GM18507 (cell line): ENCODE data around the gene DCAF11.

Experiments used
- DNase-seq: peaks from one replicate; pipeline ENCODE4 v3.0.0; 2011; ENCODE audit warnings: low read depth; ENCODE audit not compliant: insufficient read length; ENCODE audit errors: extremely low spot score
- FAIRE-seq: peaks from 2 replicates; lab custom pipeline; 2011; peaks lifted over from hg19 to GRCh38; lab: Jason Lieb, UNC

The DCAF11 gene

DNA sequence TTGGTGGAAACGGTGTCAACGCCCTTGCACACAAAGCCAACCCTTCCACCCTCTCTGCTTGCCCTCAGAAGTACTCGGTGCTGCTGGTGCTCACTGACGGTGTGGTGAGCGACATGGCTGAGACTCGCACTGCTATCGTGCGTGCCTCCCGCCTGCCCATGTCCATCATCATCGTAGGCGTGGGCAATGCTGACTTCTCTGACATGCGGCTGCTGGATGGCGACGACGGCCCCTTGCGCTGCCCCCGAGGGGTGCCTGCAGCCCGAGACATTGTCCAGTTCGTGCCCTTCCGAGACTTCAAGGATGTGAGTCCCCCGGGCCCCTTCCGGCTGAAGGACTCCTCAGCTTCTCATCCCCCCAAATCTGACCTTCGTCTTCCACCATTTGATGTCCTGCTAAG is 37.5 kb upstream of the DCAF11 start:
- FAIRE-seq (no peak), DNase-seq (no peak)

DNA sequence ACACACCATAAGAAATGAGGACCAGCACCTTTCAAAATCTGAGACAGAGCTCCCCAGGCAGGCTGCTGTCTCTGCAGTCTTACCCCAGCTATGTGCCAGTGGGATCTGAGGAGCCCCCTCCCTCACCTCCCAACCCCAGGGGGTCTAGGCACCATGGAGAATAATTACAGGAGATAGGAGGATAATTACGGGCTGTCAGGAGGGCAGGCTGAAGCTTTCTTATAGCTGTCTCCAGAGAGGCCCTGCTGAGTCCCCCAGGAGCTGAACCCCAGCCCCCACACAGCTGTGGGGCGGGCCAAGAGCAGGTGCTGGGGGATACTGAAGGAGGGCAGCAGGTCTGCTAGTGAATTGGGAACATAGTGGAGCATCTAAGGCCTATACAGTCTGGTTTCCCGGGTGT is 36.4 kb upstream of the DCAF11 start:
- FAIRE-seq (no peak), DNase-seq (no peak)

DNA sequence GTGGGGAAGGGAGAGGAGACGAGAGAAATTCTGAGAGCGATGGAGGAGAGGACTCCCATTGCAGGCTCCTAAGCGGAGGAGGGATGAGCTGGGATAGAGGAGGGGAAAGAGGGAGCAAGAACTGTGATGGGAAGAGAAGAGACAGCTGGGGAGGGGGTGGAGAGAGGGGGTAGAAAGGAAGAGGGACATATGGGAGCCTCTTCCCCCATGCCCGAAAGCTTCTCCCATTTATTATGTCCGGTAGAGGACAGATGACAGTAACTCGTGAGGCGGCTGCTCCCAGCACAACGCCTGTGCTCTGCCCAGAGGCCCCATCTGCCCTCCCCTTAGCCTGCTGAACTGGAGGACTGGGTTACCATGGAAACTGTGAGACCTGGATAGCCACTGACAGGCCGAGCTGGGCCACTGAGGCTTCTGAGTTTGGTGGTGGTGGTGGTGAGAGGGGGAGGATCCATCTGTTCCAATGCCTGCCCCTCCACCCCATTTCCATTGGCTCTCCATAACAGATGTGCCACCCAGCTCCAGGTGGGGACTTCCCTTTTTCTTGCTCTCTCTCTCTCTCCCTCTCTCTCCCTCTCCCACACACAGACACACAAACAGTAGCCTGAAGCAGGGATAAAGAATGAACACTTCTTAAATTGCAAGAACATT is 35.0 kb upstream of the DCAF11 start:
- DNase-seq (no peak), FAIRE-seq (no peak)

DNA sequence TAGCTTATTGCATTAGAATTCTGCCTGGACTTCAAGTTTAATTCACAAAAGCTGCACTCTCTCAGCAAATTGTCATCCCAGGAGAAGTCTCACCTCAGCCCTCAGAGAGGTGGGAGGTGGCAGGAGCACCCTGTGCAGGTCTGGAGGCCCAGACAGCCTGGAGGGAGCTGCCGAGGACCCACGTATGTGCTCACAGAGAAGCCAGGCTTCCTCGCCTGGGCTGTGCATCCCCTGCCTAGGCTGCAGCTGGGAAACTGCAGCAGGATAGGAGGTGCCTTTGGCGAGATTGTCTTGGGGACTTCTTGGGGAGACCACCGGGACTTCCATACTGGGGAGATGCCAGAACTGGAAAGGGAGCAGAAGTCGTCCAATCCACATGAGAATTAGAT is 34.4 kb upstream of the DCAF11 start:
- DNase-seq: no peak
- no peak for FAIRE-seq

DNA sequence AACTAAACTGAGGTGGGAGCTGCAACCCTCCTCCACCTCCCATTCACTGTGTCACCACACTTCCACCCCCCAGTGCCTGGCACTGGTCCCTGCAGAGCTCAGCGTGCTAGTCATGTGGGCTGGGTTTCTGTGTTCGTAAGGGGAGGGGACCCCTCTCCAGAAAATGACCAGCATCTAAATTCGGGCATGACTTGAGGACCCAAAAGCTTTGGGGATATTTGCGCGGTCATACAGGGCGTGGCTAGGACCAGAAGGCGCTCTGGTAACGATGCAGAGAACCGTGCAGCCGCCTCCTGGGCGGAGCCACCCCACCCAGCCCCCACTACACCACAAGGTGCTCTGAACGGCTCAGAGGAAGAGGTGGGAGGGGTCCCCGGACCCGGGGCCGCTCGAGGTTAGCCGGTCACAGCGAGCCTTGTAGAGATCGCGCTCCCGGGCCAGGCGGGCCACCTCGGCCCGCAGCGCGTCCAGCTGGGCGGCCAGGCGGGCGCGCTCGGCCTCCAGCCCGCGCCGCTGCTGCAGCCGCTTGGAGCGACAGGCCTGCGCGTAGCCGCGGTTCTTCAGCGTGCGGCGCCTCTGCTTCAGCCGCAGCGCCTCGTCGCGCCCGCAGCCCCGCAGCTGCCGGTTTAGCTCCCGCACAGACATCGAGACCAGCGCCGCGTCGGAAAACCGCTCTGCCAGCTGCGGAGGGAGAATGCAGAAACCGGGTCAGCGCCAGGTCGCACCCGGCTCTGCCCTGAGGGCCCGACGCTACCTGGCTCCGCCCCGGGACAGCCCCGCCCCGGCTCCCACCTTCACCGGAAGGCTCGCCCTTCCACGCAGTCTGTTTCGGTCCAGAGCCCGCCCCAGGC is 33.5 kb upstream of the DCAF11 start:
- peak; percentile 77 for DNase-seq
- FAIRE-seq: peak; percentile 85

DNA sequence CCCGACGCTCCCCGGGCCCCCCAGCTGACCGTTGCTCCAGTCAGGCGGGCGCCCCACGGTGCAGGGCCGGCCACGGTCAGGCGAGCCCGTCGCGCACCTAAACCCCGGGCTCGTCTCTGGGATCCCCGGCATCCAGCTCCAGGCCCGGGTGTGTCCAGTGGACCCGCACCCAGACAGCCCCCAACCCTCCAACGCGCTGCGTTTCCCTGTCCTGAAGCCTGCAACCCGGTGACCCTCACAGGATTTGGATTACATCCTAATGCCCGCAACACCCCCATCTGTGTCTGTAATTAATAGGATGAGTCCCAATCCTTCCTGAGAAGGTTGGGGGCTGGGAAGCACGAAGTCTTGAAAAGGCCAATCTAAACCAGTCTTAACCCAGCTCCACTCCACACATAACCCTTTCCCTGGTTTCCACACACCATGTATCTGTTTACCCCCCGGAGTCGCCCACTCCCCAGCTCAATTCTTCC is 32.8 kb upstream of the DCAF11 start:
- FAIRE-seq (no peak), DNase-seq (no peak)

DNA sequence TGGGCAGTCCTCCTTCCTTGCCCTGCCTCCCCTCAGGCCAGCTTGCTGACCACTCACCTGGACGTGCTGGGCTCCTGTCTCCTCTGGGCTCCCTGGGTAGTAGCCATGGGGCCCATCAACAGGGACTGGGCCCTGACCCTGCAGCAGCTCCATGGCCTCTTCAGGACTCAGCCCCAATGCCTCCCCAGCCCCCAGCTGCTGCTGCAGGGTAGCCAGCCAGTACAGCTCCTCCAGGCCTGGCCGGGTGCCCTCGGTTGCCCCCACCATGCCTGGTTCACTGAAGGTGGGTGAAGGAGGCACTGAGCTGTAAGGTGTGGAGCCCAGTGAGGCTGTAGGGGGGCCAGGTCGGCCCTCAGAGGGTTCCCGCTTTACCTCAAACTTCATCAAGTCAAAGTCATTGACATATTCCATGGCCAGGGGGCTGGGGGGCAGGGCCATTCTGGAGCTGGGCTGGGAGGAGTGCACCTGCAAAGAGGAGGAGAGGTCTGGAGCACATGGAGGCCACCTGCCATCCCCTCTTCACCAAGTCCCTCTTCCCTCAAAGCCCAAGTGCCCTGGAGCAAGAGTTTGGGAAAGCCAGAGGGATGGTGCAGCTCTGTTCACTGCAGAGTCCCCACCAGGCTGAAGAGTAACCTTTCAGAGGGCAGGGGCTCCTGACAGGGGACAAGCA is 32.0 kb upstream of the DCAF11 start:
- DNase-seq: no peak
- FAIRE-seq: no peak

DNA sequence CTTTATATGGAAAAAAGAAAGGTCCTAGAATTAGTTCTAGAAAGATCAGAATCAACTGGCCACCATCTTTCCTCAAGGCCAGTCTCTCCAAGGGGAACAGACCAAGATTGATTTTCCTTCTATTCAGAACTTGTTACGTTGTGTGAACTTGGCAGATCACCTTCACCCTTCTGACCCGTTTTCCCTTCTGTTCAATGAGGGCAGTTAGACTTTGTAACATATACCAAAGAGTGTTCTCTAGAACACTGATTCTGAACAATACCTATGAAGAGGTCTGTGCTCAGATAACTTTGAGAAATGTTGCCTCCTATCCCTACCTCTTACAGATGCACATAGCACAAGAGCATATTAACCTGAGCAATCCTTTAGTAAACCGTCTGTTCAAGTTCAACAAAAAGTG is 31.1 kb upstream of the DCAF11 start:
- FAIRE-seq (no peak), DNase-seq (no peak)

DNA sequence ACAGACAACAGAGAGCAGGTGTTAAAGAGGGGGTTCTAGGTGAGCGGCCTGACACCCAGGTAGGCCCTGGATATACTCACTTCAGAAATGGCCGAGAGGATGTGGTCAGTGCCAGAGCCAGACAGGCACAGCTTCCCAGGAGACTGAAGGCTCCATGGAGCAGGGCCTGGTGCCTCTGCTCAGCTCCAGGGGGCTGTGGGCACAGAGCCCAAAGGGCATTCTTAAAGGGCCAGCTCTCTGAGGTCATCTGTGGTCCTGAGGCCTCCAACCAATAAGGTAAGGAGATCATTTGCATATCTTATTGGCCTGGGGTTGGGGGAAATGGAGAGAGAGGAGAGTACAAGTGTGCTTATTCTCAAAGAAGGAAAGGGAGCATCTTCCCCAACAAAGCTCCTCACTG is 30.1 kb upstream of the DCAF11 start:
- FAIRE-seq: no peak
- DNase-seq: no peak

DNA sequence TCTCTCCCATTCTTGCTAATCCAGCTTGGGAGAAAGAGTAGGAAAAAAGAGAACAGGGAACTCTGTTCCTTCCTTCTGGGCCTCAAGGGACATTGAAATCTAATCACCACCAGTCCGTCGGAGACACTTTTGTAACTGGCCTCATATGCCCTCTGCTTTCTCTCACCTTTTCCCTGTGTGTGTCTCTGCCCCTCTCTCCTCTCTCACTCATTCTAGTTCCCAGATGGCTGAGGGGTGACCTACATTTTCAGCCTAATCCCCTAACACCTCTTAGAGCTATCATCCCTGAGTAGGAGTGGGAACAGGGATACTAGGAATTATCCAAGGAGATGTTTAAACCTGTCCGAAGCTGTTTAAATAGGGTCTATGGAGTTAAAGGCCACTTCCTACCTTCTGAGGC is 29.4 kb upstream of the DCAF11 start:
- FAIRE-seq (no peak), DNase-seq (no peak)

DNA sequence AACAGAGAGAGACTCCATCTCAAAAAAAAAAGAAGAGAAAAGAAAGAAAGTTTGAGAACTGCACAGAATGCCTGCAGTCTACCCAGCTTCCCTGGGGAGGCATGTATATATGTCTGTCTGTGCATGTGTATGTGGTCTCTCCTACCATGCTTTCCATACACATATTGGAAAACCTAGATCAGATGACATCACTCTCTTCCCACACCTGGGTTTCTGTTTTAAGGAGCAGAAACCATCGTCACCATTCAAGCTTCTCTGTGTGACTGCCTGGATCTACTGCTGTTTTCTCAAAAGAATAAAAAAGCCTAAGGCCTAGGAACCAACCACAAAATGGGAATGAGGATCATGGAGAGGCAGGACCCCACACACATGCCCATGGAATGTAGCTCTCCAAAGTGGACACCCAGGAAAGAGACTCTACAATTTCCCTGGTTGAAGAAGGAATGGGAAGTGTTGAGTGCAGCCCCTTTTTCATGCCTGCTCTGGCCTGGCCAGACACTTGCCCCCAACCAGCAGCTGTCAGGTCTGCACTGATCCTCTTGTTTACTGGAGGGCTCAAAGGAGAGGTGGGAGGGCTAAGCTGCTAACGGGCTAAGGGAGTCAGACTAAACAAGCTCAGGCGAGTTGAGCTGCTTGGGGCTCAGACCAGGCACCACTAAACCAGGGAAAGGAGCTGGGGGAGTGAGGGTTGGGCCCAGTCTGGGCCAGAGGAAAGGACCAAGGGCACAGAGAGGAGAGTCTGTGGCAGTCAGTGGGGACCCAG is 28.2 kb upstream of the DCAF11 start:
- no peak for FAIRE-seq
- DNase-seq: no peak

DNA sequence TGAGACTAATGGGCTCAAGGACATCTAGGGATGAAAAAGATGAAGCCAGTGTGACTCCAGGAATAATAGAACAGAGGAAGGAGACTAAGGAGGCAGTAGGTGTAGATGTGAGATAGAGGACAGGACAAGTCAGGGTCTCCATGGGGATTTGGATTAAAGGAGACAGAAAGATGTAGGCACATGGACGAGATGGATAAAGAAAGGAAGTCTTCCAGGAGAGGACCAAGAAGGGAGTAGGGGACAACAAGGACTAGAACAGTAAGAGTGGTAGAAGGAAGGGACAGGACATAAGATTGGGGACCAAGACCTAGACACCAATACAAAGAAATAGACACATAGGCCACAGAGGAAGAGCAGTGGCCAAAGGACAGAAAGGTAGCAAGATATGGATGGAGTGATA is 27.6 kb upstream of the DCAF11 start:
- DNase-seq (no peak), FAIRE-seq (no peak)

DNA sequence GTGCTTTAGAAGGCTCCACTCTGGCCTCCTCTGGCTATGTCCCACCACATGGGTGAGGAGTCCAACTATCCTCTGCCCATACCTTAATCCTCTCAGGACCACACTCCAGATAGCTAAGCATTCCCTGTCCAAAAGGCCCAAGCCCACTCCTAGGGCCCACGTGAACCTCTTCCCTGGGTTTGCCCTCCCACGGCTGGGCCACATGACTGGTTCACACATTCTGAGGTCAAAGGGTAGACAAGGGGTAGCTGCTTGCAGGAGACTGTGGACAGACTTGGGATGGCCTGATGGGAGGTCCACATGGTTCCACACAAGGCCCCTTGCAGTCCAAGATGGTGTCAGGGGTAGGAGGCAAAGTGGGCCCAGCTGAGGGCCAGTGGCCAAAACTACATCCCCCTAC is 26.5 kb upstream of the DCAF11 start:
- FAIRE-seq: no peak
- no peak for DNase-seq

DNA sequence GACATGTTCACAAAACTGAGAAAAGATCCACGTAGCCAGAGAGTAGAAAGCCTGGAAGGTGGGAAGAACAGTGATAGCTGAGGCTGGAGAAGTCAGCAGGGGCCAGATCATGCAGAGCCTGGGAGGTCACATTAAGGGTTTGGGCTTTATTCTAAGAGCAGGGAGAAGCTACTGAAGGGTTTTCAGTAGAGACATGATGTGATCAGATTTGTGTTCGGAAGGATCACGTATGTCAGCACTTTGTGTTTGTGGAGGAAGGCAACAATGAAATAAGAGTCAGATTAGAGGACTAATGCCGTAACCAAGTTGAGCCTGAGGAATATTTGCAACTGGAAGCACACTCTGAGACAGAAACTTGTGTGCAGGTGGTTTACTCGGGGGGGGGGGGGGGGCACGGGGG is 24.7 kb upstream of the DCAF11 start:
- DNase-seq: no peak
- FAIRE-seq: no peak

DNA sequence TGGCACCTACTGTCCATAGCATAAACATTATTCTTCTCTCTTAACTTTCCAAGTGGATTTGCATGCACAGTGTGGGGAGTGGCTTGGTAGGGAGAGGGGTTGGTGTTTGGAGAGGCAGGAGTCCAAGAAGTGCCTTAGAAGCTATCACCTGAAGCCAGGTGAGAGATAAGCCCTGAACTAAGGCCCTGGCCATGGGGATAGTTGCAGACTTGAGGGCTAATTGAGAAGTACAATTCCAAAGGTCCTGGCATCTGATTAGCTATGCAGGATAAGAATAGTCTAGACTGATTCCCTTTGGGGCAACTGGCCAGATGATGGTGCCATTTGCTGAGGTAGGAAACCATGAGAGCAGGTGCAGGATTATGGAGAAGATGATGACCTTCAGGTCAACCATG is 22.5 kb upstream of the DCAF11 start:
- FAIRE-seq: no peak
- DNase-seq: no peak

DNA sequence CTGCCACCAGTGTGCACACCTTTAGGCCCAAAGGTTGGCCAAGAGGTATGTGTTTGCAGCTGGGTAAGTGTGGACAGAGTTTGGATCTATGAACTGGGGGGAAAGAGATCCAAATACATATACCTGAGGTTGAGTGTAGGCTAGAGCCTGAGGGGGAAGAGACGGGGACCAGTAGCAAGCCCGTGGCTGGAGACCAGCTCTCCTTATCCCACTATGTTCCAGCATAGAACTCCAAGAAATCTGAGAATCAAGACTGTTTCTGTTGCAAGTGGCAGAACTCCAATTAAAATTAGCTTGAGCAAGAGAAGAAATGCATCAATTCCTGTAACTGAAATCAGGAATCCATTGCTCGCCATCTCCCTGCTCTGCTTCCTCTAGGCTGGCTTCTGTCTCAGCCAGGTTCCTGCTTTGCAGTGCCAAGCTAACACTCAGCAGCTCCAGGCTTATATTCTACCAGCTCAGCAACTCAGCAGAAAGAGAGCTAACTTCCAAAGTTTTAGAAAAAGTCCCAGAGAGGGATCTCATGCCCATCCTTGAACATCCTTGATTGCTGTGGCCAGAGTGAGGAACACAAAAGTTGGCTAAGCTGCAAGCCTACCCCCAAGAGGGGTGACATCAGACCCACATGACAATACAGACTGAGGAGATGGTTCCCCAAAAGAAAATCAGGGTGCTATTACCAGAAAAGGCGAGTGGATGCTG is 21.9 kb upstream of the DCAF11 start:
- DNase-seq: no peak
- no peak for FAIRE-seq

DNA sequence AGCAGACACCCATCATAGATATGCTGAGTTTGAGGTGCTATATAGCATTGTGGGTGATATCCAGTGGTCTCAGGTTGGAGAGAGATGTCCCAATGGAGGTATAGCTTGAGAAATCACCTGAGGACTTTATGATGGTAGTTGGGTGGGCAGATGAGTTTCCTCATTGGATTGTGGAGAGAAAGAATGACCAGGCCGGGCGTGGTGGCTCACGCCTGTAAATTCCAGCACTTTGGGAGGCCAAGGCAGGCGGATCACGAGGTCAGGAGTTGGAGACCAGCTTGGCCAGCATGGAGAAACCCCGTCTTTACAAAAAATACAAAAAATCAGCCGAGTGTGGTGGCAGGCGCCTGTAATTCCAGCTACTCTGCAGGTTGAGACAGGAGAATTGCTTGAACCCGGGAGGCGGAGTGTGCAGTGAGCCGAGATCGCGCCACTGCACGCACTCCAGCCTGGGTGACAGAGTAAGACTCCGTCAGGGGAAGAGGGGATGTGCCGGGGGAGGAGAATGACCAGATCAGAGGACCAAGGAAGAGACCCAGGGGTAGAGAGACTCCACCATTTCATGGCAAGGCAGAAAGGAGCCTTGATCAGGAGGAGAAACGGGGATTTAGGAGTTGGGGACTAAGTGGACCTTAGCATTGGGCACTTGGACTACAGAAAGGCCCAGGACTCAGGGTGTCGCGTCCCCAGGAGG is 21.2 kb upstream of the DCAF11 start:
- FAIRE-seq (no peak), DNase-seq (no peak)

DNA sequence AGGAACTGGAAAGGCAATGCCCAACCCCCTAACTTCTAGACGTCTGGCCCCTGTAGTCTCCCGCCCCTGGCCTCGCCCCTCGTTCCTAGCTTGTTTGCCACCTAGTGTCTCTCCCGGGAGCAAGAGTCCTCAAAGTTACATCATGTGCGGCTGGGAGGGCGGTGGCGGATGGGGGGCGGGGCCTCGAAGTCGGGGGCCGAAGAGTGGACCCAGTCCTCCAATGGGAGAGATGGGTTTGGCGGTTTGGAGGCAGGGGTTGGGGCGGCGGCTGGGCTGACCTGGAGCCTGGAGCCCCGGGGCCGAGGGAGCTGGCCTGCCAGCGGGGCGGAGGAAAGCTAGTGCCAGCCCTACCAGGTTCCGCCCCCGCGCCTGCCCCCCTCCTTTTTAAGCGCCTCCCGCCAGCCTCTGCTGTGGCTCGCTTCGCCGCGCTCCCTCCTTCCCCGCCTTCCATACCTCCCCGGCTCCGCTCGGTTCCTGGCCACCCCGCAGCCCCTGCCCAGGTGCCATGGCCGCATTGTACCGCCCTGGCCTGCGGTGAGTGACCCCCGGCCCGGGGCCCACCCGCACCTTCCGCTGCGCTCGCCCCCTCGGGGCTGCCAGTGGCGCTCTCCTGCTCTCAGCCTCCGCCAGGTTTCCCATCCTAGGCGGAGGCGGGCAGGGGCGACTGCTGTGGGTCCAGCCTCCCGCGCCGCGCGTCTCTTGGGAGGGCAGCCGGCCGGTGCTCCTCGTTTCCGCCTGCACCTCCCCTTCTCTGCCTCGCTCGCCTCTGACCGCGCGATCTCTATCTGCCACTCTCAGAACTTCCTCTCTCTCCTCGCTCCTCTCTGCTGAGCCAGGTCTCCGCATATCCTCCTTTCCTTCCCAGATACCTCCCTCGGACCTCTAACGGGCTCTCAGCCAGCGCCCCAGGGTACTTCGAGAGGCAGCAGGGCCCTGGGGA is 20.4 kb upstream of the DCAF11 start, which contains the start of gene PCK2:
PCK2 (plus strand) TSS at position 411 of the 940 bp plus-strand sequence; CDS start at position 506, 95 bp downstream.
- DNase-seq (peak; percentile 81), FAIRE-seq (peak; percentile 81)
